Measurements from ENCODE around the gene ENO1.

ENO1 gene

DNA sequence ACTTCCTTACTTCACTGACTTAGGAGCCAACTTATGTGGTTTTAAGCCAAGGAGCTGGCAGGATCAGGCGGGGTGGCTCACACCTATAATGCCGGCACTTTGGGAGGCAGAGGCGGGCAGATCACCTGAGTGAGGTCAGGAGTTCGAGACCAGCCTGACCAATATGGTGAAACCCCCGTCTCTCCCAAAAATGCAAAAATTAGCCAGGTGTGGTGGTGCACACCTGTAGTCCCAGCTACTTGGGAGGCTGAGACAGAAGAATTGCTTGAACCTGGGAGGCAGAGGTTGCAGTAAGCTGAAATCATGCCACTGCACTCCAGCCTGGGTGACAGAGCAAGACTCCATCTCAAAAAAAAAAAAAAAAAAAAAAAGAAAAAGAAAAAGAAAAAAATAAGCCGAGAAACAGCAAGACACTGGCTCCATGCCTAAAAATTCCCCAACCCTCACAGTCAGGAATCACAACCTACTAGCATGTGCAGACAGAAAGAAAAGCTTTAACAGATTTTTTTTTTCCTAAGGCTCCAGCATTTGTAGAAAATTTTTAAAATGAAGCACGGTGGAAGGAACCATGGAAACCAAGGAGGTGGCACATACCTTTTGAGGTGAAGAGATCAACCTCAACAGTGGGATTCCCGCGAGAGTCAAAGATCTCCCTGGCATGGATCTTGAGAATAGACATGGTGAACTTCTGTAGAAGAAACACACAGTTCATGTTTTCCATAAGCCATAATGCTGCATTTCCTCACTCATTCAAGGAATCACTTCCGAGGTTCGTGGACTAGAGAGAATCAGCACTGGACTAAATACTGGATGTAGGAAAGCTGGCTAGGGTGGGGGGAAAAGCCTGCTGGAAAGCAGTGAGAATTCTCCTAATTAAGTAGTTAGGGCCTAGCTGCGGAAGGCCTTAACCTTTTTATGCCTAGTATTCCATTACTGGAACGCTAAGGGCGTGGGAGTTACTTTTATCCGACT is 4.0 kb downstream of the ENO1 start:
- TF ChIP-seq, protein P1, sequence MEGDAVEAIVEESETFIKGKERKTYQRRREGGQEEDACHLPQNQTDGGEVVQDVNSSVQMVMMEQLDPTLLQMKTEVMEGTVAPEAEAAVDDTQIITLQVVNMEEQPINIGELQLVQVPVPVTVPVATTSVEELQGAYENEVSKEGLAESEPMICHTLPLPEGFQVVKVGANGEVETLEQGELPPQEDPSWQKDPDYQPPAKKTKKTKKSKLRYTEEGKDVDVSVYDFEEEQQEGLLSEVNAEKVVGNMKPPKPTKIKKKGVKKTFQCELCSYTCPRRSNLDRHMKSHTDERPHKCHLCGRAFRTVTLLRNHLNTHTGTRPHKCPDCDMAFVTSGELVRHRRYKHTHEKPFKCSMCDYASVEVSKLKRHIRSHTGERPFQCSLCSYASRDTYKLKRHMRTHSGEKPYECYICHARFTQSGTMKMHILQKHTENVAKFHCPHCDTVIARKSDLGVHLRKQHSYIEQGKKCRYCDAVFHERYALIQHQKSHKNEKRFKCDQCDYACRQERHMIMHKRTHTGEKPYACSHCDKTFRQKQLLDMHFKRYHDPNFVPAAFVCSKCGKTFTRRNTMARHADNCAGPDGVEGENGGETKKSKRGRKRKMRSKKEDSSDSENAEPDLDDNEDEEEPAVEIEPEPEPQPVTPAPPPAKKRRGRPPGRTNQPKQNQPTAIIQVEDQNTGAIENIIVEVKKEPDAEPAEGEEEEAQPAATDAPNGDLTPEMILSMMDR (IDR thresholded peaks at IDR 0.05), result no peak

DNA sequence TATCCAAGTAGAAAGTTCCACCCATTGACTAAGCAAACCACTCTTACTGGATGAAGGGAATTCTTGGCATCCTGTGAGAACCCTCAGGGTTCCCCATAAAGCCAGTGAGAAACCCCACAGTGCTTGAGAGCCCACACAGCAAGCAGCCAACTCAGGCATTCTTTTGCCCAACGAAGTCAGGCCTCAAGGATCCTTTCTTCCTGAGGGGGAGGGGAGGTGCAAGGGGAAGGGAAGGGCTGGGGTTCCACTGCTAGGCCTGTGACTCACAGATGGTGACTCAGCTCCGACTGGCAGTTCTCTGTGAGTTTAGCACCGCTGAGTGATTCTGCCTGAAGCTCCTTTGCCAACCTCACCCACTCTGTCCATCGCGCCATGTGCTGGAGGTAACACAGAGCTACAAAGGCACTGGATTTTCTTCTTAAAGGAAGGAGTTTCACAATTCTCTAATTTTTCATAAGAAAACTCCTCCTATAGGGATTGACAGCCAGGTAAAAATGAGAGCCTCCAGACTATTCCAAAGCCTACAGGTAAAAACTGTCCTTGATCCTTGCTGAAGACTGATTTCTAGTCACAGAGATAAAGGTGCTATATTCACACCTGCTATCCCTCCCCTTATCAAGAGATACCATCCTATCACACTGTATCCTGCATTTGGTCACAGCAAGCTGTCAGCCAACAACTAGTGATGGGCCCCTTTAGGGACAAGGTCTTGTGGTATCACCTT is 4.8 kb downstream of the ENO1 start:
- TF ChIP-seq, protein P1 (IDR thresholded peaks at IDR 0.05), result no peak

DNA sequence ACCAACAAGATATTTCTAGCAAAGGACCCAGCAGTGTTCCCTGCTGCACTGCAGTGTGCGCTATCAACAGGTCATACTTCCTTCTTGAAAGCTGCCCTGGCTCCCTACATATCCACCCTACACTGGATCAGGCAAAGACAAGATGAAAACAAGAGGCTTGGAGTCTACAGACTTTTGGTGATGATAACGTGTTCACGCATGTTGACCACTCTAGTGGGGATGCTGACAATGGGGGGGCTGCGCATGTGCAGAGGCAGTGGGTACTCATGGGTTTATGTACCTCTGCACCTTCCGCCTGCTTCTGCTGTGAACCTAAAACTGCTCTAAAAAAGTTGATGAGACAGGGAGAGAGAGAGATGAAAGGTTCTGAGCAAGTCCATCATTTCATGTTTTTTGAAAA is 5.5 kb downstream of the ENO1 start:
- TF ChIP-seq, protein P1 (IDR thresholded peaks at IDR 0.05), result no peak

DNA sequence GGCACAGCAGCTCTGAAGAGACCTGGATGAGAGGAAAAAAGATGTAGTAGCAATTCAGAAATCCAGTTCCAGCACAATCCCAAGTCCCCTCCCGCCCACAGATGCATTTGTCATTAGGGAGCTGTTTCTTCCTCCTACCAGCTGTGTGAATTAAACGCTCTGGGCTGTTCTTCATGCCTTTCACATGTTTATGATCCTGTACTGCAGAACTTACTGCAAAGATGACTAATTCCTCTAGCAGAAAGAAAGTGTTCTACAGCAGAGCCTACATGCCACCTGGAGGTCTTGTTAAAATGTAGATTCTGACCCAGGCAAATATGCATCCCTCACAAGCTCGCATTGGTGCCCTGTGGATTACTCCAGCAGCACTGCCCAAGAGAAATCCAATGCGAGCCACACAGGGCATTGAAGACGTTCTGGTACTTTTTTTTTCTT is 6.5 kb downstream of the ENO1 start:
- TF ChIP-seq, protein P1 (IDR thresholded peaks at IDR 0.05), result no peak

DNA sequence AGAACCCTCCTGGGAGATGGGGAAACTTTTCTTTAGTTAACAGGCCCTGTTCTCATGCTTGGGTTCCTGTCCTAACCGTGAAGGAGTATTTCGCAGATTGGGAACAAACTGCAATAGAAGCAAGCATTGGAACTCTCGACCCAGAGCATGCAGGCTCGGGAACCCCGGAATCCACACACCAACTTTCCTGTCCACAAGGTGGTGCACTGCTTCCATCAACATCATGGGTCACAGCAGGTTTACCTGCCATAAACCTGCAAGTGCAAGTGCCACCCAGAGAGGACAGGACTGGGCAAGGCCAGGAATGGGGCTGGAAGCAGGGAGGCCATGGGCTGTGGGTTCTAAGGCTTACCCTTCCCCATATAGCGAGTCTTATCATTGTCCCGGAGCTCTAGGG is 6.9 kb downstream of the ENO1 start:
- TF ChIP-seq, protein P1 (IDR thresholded peaks at IDR 0.05), result peak; percentile 50

DNA sequence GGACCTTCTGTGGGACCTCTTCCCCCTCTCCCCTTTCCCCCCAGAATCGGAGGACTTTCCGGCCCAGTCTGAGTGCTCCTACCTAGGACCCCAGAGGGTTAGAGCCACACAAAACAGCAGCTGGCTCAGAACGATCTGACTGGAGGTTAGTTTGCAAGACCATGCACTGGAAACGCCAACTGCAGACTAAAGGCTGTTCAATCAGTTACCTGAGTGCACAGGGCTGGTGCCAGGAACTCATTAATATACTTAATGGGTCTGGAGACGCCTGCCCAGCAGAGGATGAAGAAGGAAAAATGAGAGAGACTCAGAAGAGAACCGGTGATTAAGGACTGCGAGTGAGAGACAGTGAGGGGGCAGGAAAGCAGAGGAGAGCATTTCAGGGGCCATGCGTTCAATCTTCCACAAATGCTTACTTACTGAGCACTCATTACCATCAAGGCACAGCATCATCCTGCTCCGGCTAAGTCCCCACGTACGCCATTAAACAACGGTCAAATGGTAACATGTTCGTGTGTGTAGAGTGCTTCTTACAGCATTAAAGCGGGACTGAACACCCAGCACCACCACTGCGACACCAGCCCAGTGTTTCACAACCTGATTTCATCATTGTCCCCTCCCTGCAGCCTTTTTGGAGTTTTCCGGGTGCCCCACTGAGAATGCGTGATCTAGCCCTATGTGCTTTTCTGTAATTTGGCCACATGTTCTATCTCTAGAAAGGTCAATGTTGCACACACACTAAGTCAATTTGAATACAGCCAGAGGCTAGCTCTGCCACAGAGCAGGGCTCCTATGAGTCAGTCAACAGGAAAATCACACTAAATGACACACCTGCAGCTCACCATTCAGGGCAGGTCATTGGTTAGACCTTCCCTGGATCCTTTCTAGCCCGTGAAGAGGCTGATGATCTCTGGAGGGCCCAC is 7.6 kb downstream of the ENO1 start:
- TF ChIP-seq, protein P1 (IDR thresholded peaks at IDR 0.05), result no peak

DNA sequence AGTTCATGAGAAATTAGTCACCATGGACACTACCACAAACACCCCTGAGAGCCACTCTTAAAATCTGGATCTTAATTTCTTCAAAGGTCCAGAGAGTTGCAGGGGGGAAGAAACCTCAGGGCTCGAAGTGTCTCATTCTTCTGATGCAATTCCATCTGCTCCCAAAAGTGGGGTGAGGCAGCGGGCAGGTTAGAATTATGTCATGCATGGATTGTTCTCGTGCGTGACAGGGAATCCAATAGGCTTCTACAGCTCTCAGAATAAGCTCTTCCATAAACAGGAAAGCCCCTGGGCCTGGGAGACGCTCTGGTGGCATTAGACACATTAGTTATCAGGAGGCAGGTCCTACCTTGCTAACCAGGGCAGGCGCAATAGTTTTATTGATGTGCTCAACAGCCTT is 8.4 kb downstream of the ENO1 start:
- TF ChIP-seq, protein P1 (IDR thresholded peaks at IDR 0.05), result no peak

Data from LNCAP (cell line).